Measurements from ENCODE around the gene THRB. TPM values are rescaled to one million over a fixed set of nuclear protein-coding genes. Genes with fewer than 3 reads are reported as not detected.

THRB gene
- total RNA-seq, 2 donors from 2014 or later, result 1.2 TPM; not detected in 1

DNA sequence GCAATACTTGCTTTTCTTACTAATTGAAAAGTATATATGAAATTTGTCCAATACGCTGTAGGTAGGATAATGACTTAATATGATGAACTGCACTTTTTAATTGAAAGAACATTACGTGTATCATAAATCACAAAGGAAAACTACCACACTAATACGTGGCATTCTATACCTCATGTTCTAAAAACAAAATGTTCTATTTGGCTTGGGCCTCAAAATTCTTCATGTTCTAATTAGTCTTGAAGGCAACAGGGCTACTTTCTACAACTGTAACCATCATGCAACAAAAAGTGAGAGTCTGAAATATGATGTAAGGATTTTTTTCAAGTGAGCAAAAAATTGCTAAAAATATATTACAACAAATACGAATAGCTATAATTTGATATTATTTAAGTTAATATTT, 19.8 kb downstream of the THRB start:
- H3K27me3 Mint-ChIP-seq, result no peaks in the 10 kb centered on the region
- no peak for ATAC-seq

DNA sequence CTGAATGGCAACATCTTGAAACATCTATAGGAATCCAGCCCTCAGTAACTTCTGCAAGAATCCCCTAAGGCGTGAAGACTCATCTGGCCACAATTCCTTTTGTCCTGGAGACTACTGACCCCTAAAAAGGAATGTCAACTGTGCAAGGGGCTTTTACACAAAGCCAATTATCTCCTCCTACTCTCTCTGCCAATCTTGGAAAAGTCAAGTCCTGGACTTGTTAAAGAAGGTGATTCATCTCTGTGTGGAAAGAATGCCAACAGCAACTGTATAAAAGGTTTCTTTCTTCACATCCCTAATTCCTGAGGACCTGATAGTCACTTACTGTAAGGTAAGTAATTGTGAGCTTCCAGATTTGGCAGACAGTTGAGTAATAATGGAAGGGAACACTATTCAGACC, 22.3 kb downstream of the THRB start:
- no peak overlapping the region for H3K4me3 Mint-ChIP-seq
- ATAC-seq, result no peak
- H3K27ac Mint-ChIP-seq, result no peak overlapping the region
- no peaks in the 10 kb centered on the region for H3K36me3 Mint-ChIP-seq (ENCODE audit: low read depth)
- no peak for DNase-seq
- no peaks in the 10 kb centered on the region for H3K9me3 ChIP-seq (ENCODE audit: control insufficient read depth, low read length, poor library complexity, severe bottlenecking)
- no peaks in the 10 kb centered on the region for H3K4me1 Mint-ChIP-seq
- no peaks in the 10 kb centered on the region for H3K27me3 Mint-ChIP-seq

More for the DNA sequence above, 19.8 kb downstream of the THRB start:
- no peak for DNase-seq
- no peaks in the 10 kb centered on the region for H3K36me3 Mint-ChIP-seq (ENCODE audit: low read depth)
- no peaks in the 10 kb centered on the region for H3K9me3 ChIP-seq (ENCODE audit: control insufficient read depth, low read length, poor library complexity, severe bottlenecking)
- no peak overlapping the region for H3K4me3 Mint-ChIP-seq
- no peaks in the 10 kb centered on the region for H3K4me1 Mint-ChIP-seq
- H3K27ac Mint-ChIP-seq, result no peak overlapping the region

GRCh38 chr3:24471486-24471885, 23.2 kb downstream of the THRB start:
- H3K27ac Mint-ChIP-seq, result no peak overlapping the region
- H3K27me3 Mint-ChIP-seq, result no peaks in the 10 kb centered on the region
- no peak for ATAC-seq
- H3K4me1 Mint-ChIP-seq, result no peaks in the 10 kb centered on the region
- H3K9me3 ChIP-seq (ENCODE audit: control insufficient read depth, low read length, poor library complexity, severe bottlenecking), result no peaks in the 10 kb centered on the region
- no peak overlapping the region for H3K4me3 Mint-ChIP-seq
- no peak for DNase-seq
- H3K36me3 Mint-ChIP-seq (ENCODE audit: low read depth), result no peaks in the 10 kb centered on the region

DNA sequence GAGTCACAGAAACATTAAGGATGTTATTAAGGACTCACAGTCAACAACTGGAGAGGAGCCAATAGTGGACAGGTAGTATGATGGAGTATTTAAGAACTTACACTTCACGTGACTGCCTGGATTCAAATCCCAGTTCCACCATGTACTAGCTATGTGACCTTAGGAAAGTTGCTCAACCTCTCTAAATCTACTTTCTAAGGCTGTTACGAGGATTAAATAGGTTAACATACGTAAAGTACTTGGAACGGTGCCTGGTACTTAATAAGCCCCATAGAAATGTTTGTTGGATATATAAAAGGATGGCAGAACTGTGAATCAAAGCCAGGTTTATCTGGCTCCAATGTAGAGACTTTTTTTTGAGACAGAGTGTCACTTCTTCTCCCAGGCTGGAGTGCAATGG, 24.4 kb downstream of the THRB start:
- ATAC-seq, result no peak
- H3K36me3 Mint-ChIP-seq (ENCODE audit: low read depth), result no peaks in the 10 kb centered on the region
- DNase-seq, result no peak
- no peak overlapping the region for H3K4me3 Mint-ChIP-seq
- no peaks in the 10 kb centered on the region for H3K27me3 Mint-ChIP-seq
- H3K27ac Mint-ChIP-seq, result no peak overlapping the region
- no peaks in the 10 kb centered on the region for H3K9me3 ChIP-seq (ENCODE audit: control insufficient read depth, low read length, poor library complexity, severe bottlenecking)
- no peaks in the 10 kb centered on the region for H3K4me1 Mint-ChIP-seq

DNA sequence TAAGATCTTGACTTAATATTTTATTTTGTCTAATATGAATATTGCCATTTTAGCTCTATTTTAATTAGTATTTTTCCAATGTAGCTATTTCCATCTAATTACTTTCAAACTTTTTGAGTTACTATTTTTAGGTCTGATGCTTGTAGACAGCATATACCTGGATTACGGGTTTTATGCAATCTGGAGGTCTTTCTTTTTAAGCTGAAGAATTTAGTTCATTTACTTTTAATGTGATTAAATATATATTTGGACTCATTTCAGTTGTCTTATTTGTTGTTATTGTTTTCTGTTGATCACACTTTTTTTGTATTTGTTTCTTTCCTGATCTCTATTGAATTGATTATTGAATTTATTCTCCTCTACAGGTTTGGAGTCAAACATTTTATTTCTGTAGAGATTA, 30.3 kb downstream of the THRB start:
- H3K27ac Mint-ChIP-seq, result no peak overlapping the region
- H3K27me3 Mint-ChIP-seq, result no peaks in the 10 kb centered on the region
- DNase-seq (no peak), ATAC-seq (no peak)
- H3K4me3 Mint-ChIP-seq, result no peak overlapping the region
- no peaks in the 10 kb centered on the region for H3K9me3 ChIP-seq (ENCODE audit: control insufficient read depth, low read length, poor library complexity, severe bottlenecking)
- H3K36me3 Mint-ChIP-seq (ENCODE audit: low read depth), result no peaks in the 10 kb centered on the region
- H3K4me1 Mint-ChIP-seq, result no peaks in the 10 kb centered on the region

GRCh38 chr3:24462737-24463136, 31.9 kb downstream of the THRB start:
- Mint-ChIP-seq H3K4me3 (no peak overlapping the region), H3K36me3 (ENCODE audit: low read depth) (no peaks in the 10 kb centered on the region), H3K4me1 (no peaks in the 10 kb centered on the region), H3K27ac (no peak overlapping the region), H3K27me3 (peaks cover 4% of the 10 kb centered on the region)
- DNase-seq (no peak), ATAC-seq (no peak)
- H3K9me3 ChIP-seq (ENCODE audit: control insufficient read depth, low read length, poor library complexity, severe bottlenecking), result no peaks in the 10 kb centered on the region

DNA sequence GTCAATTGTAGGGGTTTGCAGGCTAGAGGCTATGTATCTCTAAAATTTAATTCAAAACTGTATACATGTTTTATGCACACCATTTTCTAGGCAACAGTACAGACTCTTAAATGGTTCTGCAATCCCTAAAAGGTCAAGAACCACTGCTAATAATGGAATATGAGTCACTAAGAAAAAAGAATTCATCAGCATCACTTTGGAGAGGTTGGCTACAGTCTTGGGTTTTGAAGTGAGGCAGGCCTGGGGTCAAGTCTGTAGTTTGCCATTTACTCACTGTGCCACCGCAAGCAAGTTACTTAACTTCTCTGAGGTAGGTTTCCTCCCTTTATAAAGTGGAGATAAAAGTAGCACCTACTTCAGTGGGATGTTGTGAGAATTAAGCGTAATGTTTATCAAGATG, 33.7 kb downstream of the THRB start:
- no peak overlapping the region for H3K4me3 Mint-ChIP-seq
- peaks cover 4% of the 10 kb centered on the region for H3K27me3 Mint-ChIP-seq
- no peaks in the 10 kb centered on the region for H3K36me3 Mint-ChIP-seq (ENCODE audit: low read depth)
- ATAC-seq (no peak), DNase-seq (no peak)
- no peaks in the 10 kb centered on the region for H3K4me1 Mint-ChIP-seq
- no peak overlapping the region for H3K27ac Mint-ChIP-seq
- H3K9me3 ChIP-seq (ENCODE audit: control insufficient read depth, low read length, poor library complexity, severe bottlenecking), result no peaks in the 10 kb centered on the region

GRCh38 chr3:24457719-24458118, 36.9 kb downstream of the THRB start:
- DNase-seq (no peak), ATAC-seq (no peak)
- Mint-ChIP-seq H3K27me3 (peaks cover 4% of the 10 kb centered on the region), H3K4me1 (no peaks in the 10 kb centered on the region), H3K27ac (no peak overlapping the region), H3K4me3 (no peak overlapping the region), H3K36me3 (ENCODE audit: low read depth) (no peaks in the 10 kb centered on the region)
- no peaks in the 10 kb centered on the region for H3K9me3 ChIP-seq (ENCODE audit: control insufficient read depth, low read length, poor library complexity, severe bottlenecking)

DNA sequence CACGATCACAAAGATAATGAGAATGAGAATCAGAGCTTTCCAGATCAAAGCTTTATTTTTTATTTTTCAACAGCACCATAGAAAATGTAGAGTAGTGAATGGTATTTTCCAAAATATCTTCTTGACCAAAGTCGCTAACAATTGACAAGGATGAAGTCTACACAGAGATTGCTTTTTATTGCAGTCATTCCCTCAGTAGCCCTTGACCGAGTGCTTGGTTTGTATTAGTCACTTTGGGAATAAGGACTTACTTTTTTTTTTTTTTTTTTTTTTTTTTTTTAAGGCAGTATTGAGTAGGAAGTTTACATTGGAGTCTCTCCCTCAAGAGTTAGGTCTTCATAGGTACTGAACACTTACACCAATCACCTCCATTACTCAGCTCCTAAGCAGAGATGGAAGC, 39.8 kb downstream of the THRB start:
- no peaks in the 10 kb centered on the region for H3K9me3 ChIP-seq (ENCODE audit: control insufficient read depth, low read length, poor library complexity, severe bottlenecking)
- Mint-ChIP-seq H3K27ac (no peak overlapping the region), H3K27me3 (peaks cover 4% of the 10 kb centered on the region), H3K36me3 (ENCODE audit: low read depth) (no peaks in the 10 kb centered on the region), H3K4me3 (no peak overlapping the region), H3K4me1 (no peaks in the 10 kb centered on the region)
- ATAC-seq (no peak), DNase-seq (no peak)

DNA sequence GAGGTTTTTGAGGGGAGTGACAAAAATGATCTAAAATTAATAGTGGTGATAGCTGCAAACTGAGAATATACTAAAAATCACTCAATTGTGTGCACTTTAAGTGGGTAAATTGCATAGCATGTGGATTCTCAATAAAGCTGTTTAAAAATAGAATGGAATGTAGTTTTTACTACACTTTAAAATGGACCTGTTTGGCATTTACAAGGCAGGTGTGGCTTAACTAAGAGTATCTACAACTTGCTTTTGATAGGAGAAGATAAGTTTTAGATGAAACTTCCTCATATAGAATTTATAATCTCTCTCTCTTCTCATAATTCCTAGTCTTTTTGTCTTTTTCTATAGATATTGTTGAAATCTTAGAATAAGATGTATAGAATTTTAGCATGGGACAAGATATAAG, 40.3 kb downstream of the THRB start:
- ATAC-seq (no peak), DNase-seq (no peak)
- no peaks in the 10 kb centered on the region for H3K9me3 ChIP-seq (ENCODE audit: control insufficient read depth, low read length, poor library complexity, severe bottlenecking)
- H3K4me1 Mint-ChIP-seq, result no peaks in the 10 kb centered on the region
- H3K27me3 Mint-ChIP-seq, result peaks cover 4% of the 10 kb centered on the region
- H3K27ac Mint-ChIP-seq, result no peak overlapping the region
- H3K4me3 Mint-ChIP-seq, result no peak overlapping the region
- no peaks in the 10 kb centered on the region for H3K36me3 Mint-ChIP-seq (ENCODE audit: low read depth)

DNA sequence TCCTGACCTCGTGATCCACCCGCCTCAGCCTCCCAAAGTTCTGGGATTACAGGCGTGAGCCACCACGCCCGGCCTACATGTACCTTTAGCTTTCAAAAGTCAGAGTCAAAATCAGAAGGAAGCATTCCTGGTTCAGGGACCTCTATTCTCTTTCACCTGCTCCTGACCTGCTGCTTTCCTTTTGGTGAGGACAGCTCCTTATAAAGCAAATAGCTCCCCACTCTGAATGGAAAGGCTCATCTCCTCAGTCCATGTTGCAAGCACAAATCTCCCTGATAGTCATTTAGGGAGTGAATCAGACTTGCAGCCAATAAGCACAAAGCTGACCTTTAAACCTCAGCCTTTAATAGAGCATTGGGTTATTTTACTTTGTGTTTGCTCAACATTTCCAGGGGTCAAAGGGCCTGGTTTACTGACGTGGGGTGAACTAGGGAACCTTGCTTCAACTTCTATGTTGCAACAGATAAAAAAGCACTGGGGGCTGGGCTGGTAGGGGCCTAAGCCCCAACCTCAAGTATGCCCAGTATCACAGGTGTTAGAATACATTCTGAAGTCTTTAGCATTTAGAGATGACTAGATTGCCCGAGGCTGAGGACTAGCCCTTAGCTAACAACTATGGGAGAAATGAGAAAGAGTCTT, 43.1 kb downstream of the THRB start:
- H3K4me3 Mint-ChIP-seq, result no peak overlapping the region
- ATAC-seq (no peak), DNase-seq (no peak)
- no peaks in the 10 kb centered on the region for H3K9me3 ChIP-seq (ENCODE audit: control insufficient read depth, low read length, poor library complexity, severe bottlenecking)
- H3K4me1 Mint-ChIP-seq, result no peaks in the 10 kb centered on the region
- no peaks in the 10 kb centered on the region for H3K36me3 Mint-ChIP-seq (ENCODE audit: low read depth)
- no peak overlapping the region for H3K27ac Mint-ChIP-seq
- H3K27me3 Mint-ChIP-seq, result no peaks in the 10 kb centered on the region

DNA sequence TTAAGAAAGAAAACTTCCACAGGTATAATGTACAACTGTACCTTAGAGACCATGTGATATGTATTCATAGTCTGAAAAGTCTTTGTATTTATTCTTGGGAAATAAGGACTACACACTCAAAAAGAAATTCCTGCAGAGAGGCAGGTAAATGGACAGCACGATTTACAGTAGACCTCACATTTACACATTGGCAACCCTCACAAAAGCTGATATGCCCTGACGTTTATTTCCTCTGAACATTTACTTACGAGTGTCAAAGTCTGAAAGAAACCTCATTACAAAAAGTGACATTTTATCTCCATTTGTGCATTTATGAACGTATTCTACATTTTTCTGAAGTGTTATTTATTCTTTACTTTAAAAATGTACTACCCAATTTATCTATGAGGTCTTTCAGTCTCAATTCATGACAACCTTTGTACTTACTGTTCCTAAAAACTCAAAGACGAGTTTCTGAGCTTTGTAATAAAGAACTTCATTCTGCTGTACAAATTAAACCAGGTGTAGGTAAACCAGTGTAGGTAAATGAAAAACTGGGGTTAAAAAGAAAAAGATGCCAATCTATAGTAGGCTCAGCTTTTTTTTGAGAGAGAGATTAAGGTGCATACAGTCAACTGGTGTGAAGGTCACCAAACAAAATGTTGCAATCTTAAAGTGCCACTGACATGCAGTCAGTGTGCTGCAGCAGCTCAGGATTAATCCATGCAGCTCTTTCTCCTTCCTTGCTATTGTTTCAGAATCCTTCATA, 44.3 kb downstream of the THRB start:
- no peaks in the 10 kb centered on the region for H3K27me3 Mint-ChIP-seq
- no peaks in the 10 kb centered on the region for H3K9me3 ChIP-seq (ENCODE audit: control insufficient read depth, low read length, poor library complexity, severe bottlenecking)
- ATAC-seq, result no peak
- H3K4me1 Mint-ChIP-seq, result no peaks in the 10 kb centered on the region
- DNase-seq, result no peak
- H3K27ac Mint-ChIP-seq, result no peak overlapping the region
- no peaks in the 10 kb centered on the region for H3K36me3 Mint-ChIP-seq (ENCODE audit: low read depth)
- H3K4me3 Mint-ChIP-seq, result no peak overlapping the region

DNA sequence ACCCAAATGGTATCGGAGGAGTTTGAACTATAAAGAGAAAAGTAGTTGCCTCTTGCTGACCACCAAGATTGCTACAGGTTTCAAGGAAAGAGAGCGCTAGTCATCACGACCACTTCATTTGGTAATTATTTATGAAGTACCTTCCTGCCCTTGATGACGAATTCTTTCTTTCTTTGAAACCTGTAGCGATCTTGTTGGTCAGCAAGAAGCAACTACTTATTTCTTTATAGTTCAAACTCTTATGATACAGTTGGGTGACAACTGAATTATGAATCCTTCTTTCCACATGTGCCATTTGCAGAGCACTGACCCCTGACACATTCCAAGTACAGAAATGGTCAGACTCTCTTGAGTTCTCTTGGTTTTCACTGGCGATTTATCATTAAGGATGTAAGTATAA, 46.8 kb downstream of the THRB start:
- Mint-ChIP-seq H3K27me3 (no peaks in the 10 kb centered on the region), H3K27ac (no peak overlapping the region), H3K4me1 (no peaks in the 10 kb centered on the region), H3K36me3 (ENCODE audit: low read depth) (no peaks in the 10 kb centered on the region), H3K4me3 (no peak overlapping the region)
- no peak for ATAC-seq
- no peak for DNase-seq
- H3K9me3 ChIP-seq (ENCODE audit: control insufficient read depth, low read length, poor library complexity, severe bottlenecking), result no peaks in the 10 kb centered on the region

DNA sequence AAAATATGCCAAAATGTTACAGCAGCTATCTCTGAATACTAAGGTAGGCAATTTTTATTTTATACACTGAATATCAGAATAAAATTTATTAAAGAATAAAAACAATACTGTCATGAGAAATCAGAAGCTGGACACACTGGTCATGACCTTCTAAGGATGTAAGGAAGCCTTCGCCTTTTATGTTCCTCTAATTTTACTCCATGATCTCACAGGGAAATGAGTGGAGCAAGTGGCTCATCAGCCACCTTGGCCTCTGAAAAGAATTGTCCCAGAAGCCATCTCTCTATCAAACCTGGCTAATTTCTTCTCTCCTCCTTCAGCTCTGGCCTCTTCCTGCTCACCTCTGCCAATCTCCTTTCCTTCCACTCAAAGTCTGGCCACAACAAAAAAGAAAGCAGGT, 48.6 kb downstream of the THRB start:
- Mint-ChIP-seq H3K4me3 (no peak overlapping the region), H3K4me1 (no peaks in the 10 kb centered on the region), H3K27me3 (no peaks in the 10 kb centered on the region), H3K27ac (no peak overlapping the region), H3K36me3 (ENCODE audit: low read depth) (no peaks in the 10 kb centered on the region)
- no peak for ATAC-seq
- no peaks in the 10 kb centered on the region for H3K9me3 ChIP-seq (ENCODE audit: control insufficient read depth, low read length, poor library complexity, severe bottlenecking)
- DNase-seq, result no peak

All from T-helper 17 cell (primary cell).